ENCODE data around the gene NAALADL1. TPM values are rescaled to one million over a fixed set of nuclear protein-coding genes. Genes with fewer than 3 reads are reported as not detected.

NAALADL1 gene
- total and polyA plus RNA-seq, 12 donors = 1.3 to 15.7 (median 5.5) TPM

DNA sequence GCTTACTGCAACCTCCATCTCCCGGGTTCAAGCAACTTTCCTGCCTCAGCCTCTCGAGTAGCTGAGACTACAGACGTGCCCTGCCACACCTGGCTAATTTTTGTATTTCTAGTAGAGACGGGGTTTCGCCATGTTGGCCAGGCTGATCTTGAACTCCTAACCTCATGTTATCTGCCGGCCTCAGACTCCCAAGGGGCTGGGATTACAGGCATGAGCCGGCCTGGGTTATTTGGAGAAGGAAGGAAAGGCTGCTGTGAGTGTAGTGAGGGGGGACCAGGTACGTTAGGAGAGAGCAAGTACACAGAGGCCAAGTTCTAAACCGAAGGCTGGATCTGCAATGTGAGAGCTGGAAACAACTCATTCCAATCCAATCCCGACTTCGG, 62.0 kb downstream of the NAALADL1 start:
- no peak for TF ChIP-seq POLR2A (IDR thresholded peaks at IDR 0.05)
- TF ChIP-seq, protein P1, sequence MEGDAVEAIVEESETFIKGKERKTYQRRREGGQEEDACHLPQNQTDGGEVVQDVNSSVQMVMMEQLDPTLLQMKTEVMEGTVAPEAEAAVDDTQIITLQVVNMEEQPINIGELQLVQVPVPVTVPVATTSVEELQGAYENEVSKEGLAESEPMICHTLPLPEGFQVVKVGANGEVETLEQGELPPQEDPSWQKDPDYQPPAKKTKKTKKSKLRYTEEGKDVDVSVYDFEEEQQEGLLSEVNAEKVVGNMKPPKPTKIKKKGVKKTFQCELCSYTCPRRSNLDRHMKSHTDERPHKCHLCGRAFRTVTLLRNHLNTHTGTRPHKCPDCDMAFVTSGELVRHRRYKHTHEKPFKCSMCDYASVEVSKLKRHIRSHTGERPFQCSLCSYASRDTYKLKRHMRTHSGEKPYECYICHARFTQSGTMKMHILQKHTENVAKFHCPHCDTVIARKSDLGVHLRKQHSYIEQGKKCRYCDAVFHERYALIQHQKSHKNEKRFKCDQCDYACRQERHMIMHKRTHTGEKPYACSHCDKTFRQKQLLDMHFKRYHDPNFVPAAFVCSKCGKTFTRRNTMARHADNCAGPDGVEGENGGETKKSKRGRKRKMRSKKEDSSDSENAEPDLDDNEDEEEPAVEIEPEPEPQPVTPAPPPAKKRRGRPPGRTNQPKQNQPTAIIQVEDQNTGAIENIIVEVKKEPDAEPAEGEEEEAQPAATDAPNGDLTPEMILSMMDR (IDR thresholded peaks at IDR 0.05) = no peak
- no peak for DNase-seq
- 13 to 32% (median 31%) methylated on average over 10 to 11 of the region's 11 CpGs for WGBS, 4 donors
- H3K4me3 ChIP-seq = peak overlapping the region in 2 of 4 donors; percentile 29 to 57
- no peaks in the 10 kb centered on the region for H3K27me3 ChIP-seq
- H3K36me3 ChIP-seq (replicated peaks in 1 of 2) = no peaks in the 10 kb centered on the region
- H3K4me1 ChIP-seq (replicated peaks in 1 of 2) = peaks cover 15 to 16% of the 10 kb centered on the region in 2 donors
- no peaks in the 10 kb centered on the region for H3K9me3 ChIP-seq (replicated peaks in 1 of 3)
- peak overlapping the region in 4 of 5 donors; percentile 11 to 81 (median 62) for H3K27ac ChIP-seq
- intact Hi-C loops (cut with DNase I) = loop anchor here in 1 of 2 donors (10.0 kb wide), 2 partner anchors 62 to 152 kb away; partner anchors contain the start of genes CDC42BPG and GPHA2

Small RNA genes within 50 kb of the gene (microRNA-seq; reads per million reads assigned to microRNA genes)
- gene MIR6879 = 0 to 6.8 (median 0.38) reads per million in 3 donors

Small RNA genes within 50 kb of the gene (small RNA-seq; reads per million reads assigned to genes)
- gene MIR6879 (0 reads per million in 2 donors), gene SNX15 (0 reads per million in 2 donors)

Other genes starting within 250 kb of the NAALADL1 start
- 10 to 100 TPM; 15.3 to 50.6 (median 28.4) TPM for gene MEN1, start 248.0 kb downstream of the NAALADL1 start, total RNA-seq
- gene MEN1, start 248.0 kb downstream of the NAALADL1 start, polyA plus RNA-seq = 10 to 100 TPM; 21.4 to 32.8 (median 29.1) TPM
- gene CDC42BPG, start 213.9 kb downstream of the NAALADL1 start, total RNA-seq = 10 to 100 TPM in 2 of 9 donors, 1 to 10 TPM in 7; 3.1 to 12.9 (median 9.1) TPM
- 1 to 10 TPM; 3.3 to 7.4 (median 4.9) TPM for gene CDC42BPG, start 213.9 kb downstream of the NAALADL1 start, polyA plus RNA-seq
- gene EHD1, start 179.9 kb downstream of the NAALADL1 start, total RNA-seq = 100 to 1,000 TPM in 1 of 9 donors, 10 to 100 TPM in 8; 38.5 to 107 (median 55.8) TPM
- 10 to 100 TPM; 14.3 to 50.4 (median 20.0) TPM for gene EHD1, start 179.9 kb downstream of the NAALADL1 start, polyA plus RNA-seq
- gene ATG2A, start 141.3 kb downstream of the NAALADL1 start, total RNA-seq = 10 to 100 TPM in 8 of 9 donors, 1 to 10 TPM in 1; 7.6 to 43.5 (median 33.8) TPM
- gene ATG2A, start 141.3 kb downstream of the NAALADL1 start, polyA plus RNA-seq = 10 to 100 TPM in 2 of 3 donors, 1 to 10 TPM in 1; 3.6 to 43.3 (median 32.4) TPM
- 10 to 100 TPM in 8 of 9 donors, 1 to 10 TPM in 1; 7.8 to 26.6 (median 20.4) TPM for gene PPP2R5B, start 133.9 kb downstream of the NAALADL1 start, total RNA-seq
- gene PPP2R5B, start 133.9 kb downstream of the NAALADL1 start, polyA plus RNA-seq = 10 to 100 TPM; 10.7 to 51.3 (median 25.6) TPM
- gene GPHA2, start 122.7 kb downstream of the NAALADL1 start, total RNA-seq = not detected
- gene GPHA2, start 122.7 kb downstream of the NAALADL1 start, polyA plus RNA-seq = under 1 TPM in 1 of 3 donors, not detected in 2; 0.67 TPM
- not detected for gene MAJIN, start 86.4 kb downstream of the NAALADL1 start, total RNA-seq
- under 1 TPM in 2 of 3 donors, not detected in 1; 0.24 to 0.29 TPM for gene MAJIN, start 86.4 kb downstream of the NAALADL1 start, polyA plus RNA-seq
- 10 to 100 TPM in 2 of 9 donors, 1 to 10 TPM in 6, under 1 TPM in 1; 0.67 to 34.5 (median 6.4) TPM for gene BATF2, start 61.6 kb downstream of the NAALADL1 start, total RNA-seq
- 1 to 10 TPM; 3.3 to 8.5 (median 3.7) TPM for gene BATF2, start 61.6 kb downstream of the NAALADL1 start, polyA plus RNA-seq
- 100 to 1,000 TPM in 6 of 9 donors, 10 to 100 TPM in 3; 81.0 to 231 (median 109) TPM for gene ARL2, start 44.4 kb downstream of the NAALADL1 start, total RNA-seq
- gene ARL2, start 44.4 kb downstream of the NAALADL1 start, polyA plus RNA-seq = 100 to 1,000 TPM in 2 of 3 donors, 10 to 100 TPM in 1; 66.5 to 151 (median 128) TPM
- 10 to 100 TPM; 21.0 to 35.9 (median 23.4) TPM for gene SNX15, start 31.1 kb downstream of the NAALADL1 start, total RNA-seq
- gene SNX15, start 31.1 kb downstream of the NAALADL1 start, polyA plus RNA-seq = 10 to 100 TPM; 16.4 to 22.0 (median 18.7) TPM
- gene SAC3D1, start 17.3 kb downstream of the NAALADL1 start, total RNA-seq = 10 to 100 TPM in 7 of 9 donors, 1 to 10 TPM in 2; 7.4 to 23.6 (median 15.4) TPM
- 10 to 100 TPM in 1 of 3 donors, 1 to 10 TPM in 2; 4.4 to 10.1 (median 7.5) TPM for gene SAC3D1, start 17.3 kb downstream of the NAALADL1 start, polyA plus RNA-seq
- gene CDCA5, start 25.5 kb upstream of the NAALADL1 start, total RNA-seq = 1 to 10 TPM in 7 of 9 donors, under 1 TPM in 2; 0.35 to 10.0 (median 1.4) TPM
- gene CDCA5, start 25.5 kb upstream of the NAALADL1 start, polyA plus RNA-seq = 1 to 10 TPM in 1 of 3 donors, under 1 TPM in 2; 0.40 to 1.6 (median 0.88) TPM
- 10 to 100 TPM; 33.7 to 59.6 (median 39.4) TPM for gene ZFPL1, start 25.7 kb upstream of the NAALADL1 start, total RNA-seq
- gene ZFPL1, start 25.7 kb upstream of the NAALADL1 start, polyA plus RNA-seq = 10 to 100 TPM; 34.7 to 90.3 (median 71.3) TPM
- gene VPS51, start 37.7 kb upstream of the NAALADL1 start, total RNA-seq = 100 to 1,000 TPM in 7 of 9 donors, 10 to 100 TPM in 2; 72.1 to 269 (median 154) TPM
- 100 to 1,000 TPM in 2 of 3 donors, 10 to 100 TPM in 1; 28.0 to 151 (median 140) TPM for gene VPS51, start 37.7 kb upstream of the NAALADL1 start, polyA plus RNA-seq
- 1,000 to 10,000 TPM in 2 of 9 donors, 100 to 1,000 TPM in 7; 278 to 1,807 (median 711) TPM for gene TM7SF2, start 53.3 kb upstream of the NAALADL1 start, total RNA-seq
- 100 to 1,000 TPM; 259 to 849 (median 589) TPM for gene TM7SF2, start 53.3 kb upstream of the NAALADL1 start, polyA plus RNA-seq
- 10 to 100 TPM in 8 of 9 donors, 1 to 10 TPM in 1; 7.8 to 30.0 (median 20.3) TPM for gene ZNHIT2, start 59.1 kb upstream of the NAALADL1 start, total RNA-seq
- 10 to 100 TPM in 2 of 3 donors, under 1 TPM in 1; 0.48 to 39.8 (median 32.1) TPM for gene ZNHIT2, start 59.1 kb upstream of the NAALADL1 start, polyA plus RNA-seq
- gene FAU, start 63.6 kb upstream of the NAALADL1 start, total RNA-seq = 1,000 to 10,000 TPM in 5 of 9 donors, 100 to 1,000 TPM in 4; 361 to 1,303 (median 1,029) TPM
- gene FAU, start 63.6 kb upstream of the NAALADL1 start, polyA plus RNA-seq = 1,000 to 10,000 TPM in 2 of 3 donors, 100 to 1,000 TPM in 1; 656 to 2,488 (median 2,066) TPM
- gene MRPL49, start 63.8 kb upstream of the NAALADL1 start, total RNA-seq = 100 to 1,000 TPM; 113 to 180 (median 139) TPM
- gene MRPL49, start 63.8 kb upstream of the NAALADL1 start, polyA plus RNA-seq = 100 to 1,000 TPM in 1 of 3 donors, 10 to 100 TPM in 2; 32.7 to 122 (median 33.9) TPM
- gene SYVN1, start 76.0 kb upstream of the NAALADL1 start, total RNA-seq = 100 to 1,000 TPM in 1 of 9 donors, 10 to 100 TPM in 7, 1 to 10 TPM in 1; 9.7 to 119 (median 61.4) TPM
- 100 to 1,000 TPM in 1 of 3 donors, 10 to 100 TPM in 2; 46.0 to 124 (median 58.5) TPM for gene SYVN1, start 76.0 kb upstream of the NAALADL1 start, polyA plus RNA-seq
- not detected for gene SPDYC, start 111.7 kb upstream of the NAALADL1 start, total RNA-seq
- under 1 TPM in 1 of 3 donors, not detected in 2; 0.10 TPM for gene SPDYC, start 111.7 kb upstream of the NAALADL1 start, polyA plus RNA-seq
- 100 to 1,000 TPM in 7 of 9 donors, 10 to 100 TPM in 2; 20.6 to 333 (median 141) TPM for gene CAPN1, start 123.4 kb upstream of the NAALADL1 start, total RNA-seq
- 100 to 1,000 TPM in 2 of 3 donors, 10 to 100 TPM in 1; 33.0 to 131 (median 106) TPM for gene CAPN1, start 123.4 kb upstream of the NAALADL1 start, polyA plus RNA-seq
- gene POLA2, start 203.4 kb upstream of the NAALADL1 start, total RNA-seq = 10 to 100 TPM in 2 of 9 donors, 1 to 10 TPM in 7; 3.9 to 12.2 (median 7.4) TPM
- gene POLA2, start 203.4 kb upstream of the NAALADL1 start, polyA plus RNA-seq = 1 to 10 TPM; 4.3 to 8.3 (median 7.9) TPM